Fibroblast of skin of left biceps (primary cell): ENCODE results near the gene ZSWIM3.
A peak's percentile ranks its signal among the peaks of the same experiment; 100 is the strongest.
"Not testable (repeated sequence)": the region's sequence is repeated elsewhere in the genome, so short reads cannot be mapped to it uniquely, and the experiment has no call there.

Source experiments
- DNase-seq, 2 experiments: peaks; one replicate each; pipeline ENCODE4 v3.0.0-alpha.2; 2013; ENCODE audit warnings: low read depth in 2 of 2

Gene ZSWIM3

GRCh38 chr20:45857114-45857881, at the start of gene ZSWIM3, which contains the start of gene ACOT8:
Gene ZSWIM3 (plus strand): TSS chr20:45857614. CDS start chr20:45857826, 212 bp downstream.
Gene ACOT8 (minus strand): TSS chr20:45857392. CDS start chr20:45857315, 77 bp downstream.
- peak; percentile 100 for DNase-seq

GRCh38 chr20:45810191-45810970, 47.0 kb upstream of the ZSWIM3 start:
- no peak for DNase-seq

GRCh38 chr20:45812157-45813005, 45.0 kb upstream of the ZSWIM3 start, which contains the start of gene UBE2C:
Gene UBE2C (plus strand): TSS chr20:45812644. CDS start chr20:45812696, 52 bp downstream.
- DNase-seq: peak; percentile 99

GRCh38 chr20:45813006-45813340, 44.4 kb upstream of the ZSWIM3 start:
- DNase-seq: no peak

GRCh38 chr20:45813489-45813888, 43.9 kb upstream of the ZSWIM3 start:
- no peak for DNase-seq

- DNase-seq: no peak
Observed at GRCh38 chr20:45814314-45814713, 43.1 kb upstream of the ZSWIM3 start.

- no peak for DNase-seq
Observed at GRCh38 chr20:45816951-45817350, 40.5 kb upstream of the ZSWIM3 start.

GRCh38 chr20:45817376-45818194, 39.8 kb upstream of the ZSWIM3 start:
- DNase-seq: peak in 1 of 2 experiments; percentile 21

GRCh38 chr20:45818239-45818638, 39.2 kb upstream of the ZSWIM3 start:
- DNase-seq: no peak

GRCh38 chr20:45819466-45819865, 37.9 kb upstream of the ZSWIM3 start:
- DNase-seq: no peak

GRCh38 chr20:45821947-45822346, 35.5 kb upstream of the ZSWIM3 start:
- no peak for DNase-seq

- DNase-seq: no peak
Observed at GRCh38 chr20:45822857-45823256, 34.6 kb upstream of the ZSWIM3 start.

GRCh38 chr20:45823949-45824835, 33.2 kb upstream of the ZSWIM3 start:
- DNase-seq: no peak

GRCh38 chr20:45826381-45827019, 30.9 kb upstream of the ZSWIM3 start:
- no peak for DNase-seq

GRCh38 chr20:45827030-45827652, 30.3 kb upstream of the ZSWIM3 start, which contains the start of gene TNNC2:
Gene TNNC2 (minus strand): TSS chr20:45827312. CDS start chr20:45827248, 64 bp downstream.
- no peak for DNase-seq

- DNase-seq: no peak
Observed at GRCh38 chr20:45827712-45828111, 29.7 kb upstream of the ZSWIM3 start.

- DNase-seq: no peak
Observed at GRCh38 chr20:45828589-45828988, 28.8 kb upstream of the ZSWIM3 start.

GRCh38 chr20:45829673-45830106, 27.7 kb upstream of the ZSWIM3 start:
- DNase-seq: not testable (repeated sequence)

- DNase-seq: no peak
Observed at GRCh38 chr20:45832619-45833018, 24.8 kb upstream of the ZSWIM3 start.
